AG04449 (cell line): Measurements from ENCODE around the gene COLEC12.

Experiments
- CTCF ChIA-PET: fragments of 350-600 bp; formaldehyde crosslinking; extraction: SDS; loops from one replicate; lab custom pipeline; 2021; ENCODE audit warnings: antibody characterized with exemption; lab: Yijun Ruan, JAX
- POLR2A ChIA-PET: fragments of 400-600, 350-600 bp; formaldehyde crosslinking; extraction: SDS; loops from one replicate; lab custom pipeline; 2020; ENCODE audit warnings: antibody characterized with exemption, inconsistent platforms; lab: Yijun Ruan, JAX
- DNase-seq: peaks from one replicate; pipeline ENCODE4 v3.0.0-alpha.2; 2010; ENCODE audit warnings: low read depth, low spot score
- H3K4me3 ChIP-seq: 2 replicates; pipeline ENCODE4 v1.5.1; 2011; ENCODE audit warnings: low read depth, mild to moderate bottlenecking, control low read depth, low read length
- CTCF ChIP-seq: IDR thresholded peaks from one replicate; pipeline ENCODE4 v1.5.1; 2011; ENCODE audit warnings: mild to moderate bottlenecking, moderate library complexity, low read length, control low read depth, inconsistent platforms; ENCODE audit not compliant: insufficient read depth; ENCODE audit errors: missing control alignments

The COLEC12 gene

GRCh38 chr18:512957-513356, 12.5 kb upstream of the COLEC12 start:
- CTCF ChIA-PET: interaction anchor here (1.0 kb wide), 1 partner anchor 17 kb away, joined by 3 read pairs; no protein-coding TSS in a partner anchor
- POLR2A ChIA-PET: no interaction called here
- no peak for DNase-seq
- H3K4me3 ChIP-seq: no peak overlapping the region
- no peak for TF ChIP-seq CTCF

DNA sequence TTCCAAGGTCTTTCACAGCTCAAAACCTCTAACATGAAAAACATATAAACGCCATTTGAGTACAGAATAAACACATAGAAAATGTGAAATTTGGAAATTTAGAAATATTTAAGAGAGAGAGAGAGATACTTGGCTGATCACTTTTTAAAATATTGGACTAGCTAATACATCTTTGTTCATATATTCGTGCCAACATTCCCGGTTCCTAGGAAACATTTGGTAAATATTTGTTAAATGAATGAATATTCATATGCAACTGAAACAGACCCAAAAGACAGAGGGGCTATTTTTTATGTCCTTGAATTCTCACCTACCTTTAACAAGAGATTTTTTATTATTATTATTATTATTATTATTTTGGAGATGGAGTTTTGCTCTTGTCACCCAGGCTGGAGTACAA, 8.3 kb upstream of the COLEC12 start:
- ChIA-PET CTCF (interaction anchor here (1.5 to 6.7 kb wide), 3 partner anchors 8 to 13 kb away, joined by 3 to 49 read pairs (median 8); no protein-coding TSS in a partner anchor), POLR2A (no interaction called here)
- no peak for DNase-seq
- TF ChIP-seq CTCF: no peak
- H3K4me3 ChIP-seq: no peak overlapping the region

DNA sequence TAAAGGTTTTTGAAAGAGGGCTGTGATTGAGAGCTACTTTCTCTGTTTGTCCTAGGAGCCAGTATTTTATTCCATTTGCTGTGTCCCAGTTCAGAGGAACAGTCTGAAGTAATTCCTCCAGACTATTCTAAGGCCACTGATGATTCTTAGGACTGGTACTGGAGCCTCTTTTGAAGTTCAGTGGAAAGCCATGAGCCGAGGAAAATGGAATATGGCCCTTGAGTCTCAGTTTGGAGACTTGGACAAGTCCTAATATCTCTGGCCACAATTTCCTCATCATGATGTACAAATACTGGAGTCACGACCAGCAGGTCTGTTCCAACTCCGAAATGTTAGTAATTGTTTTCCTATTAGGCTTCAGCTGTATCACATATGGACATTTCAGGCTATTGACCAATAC, 7.1 kb upstream of the COLEC12 start:
- ChIA-PET POLR2A (no interaction called here), CTCF (interaction anchor here (1.4 to 6.7 kb wide), 4 partner anchors 8 to 17 kb away, joined by 3 to 49 read pairs (median 6); no protein-coding TSS in a partner anchor)
- no peak for DNase-seq
- H3K4me3 ChIP-seq: no peak overlapping the region
- TF ChIP-seq CTCF: no peak

DNA sequence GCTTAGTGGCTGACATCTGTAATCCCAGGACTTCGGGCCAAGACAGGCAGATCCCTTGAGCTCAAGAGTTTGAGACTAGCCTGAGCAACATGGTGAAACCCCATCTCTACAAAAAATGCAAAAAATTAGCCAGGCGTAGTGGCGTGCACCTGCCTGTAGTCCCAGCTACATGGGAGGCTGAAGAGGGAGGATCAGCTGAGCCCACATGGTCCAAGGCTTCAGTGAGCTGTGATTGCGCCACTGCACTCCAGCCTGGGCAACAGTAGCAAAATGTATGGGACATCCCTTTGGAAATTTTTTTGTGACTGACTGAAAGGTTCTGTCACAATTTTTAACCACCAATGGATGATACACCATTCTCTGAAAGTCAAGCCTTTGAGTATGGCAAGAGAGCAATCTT, 6.3 kb upstream of the COLEC12 start:
- DNase-seq: no peak
- ChIA-PET CTCF (interaction anchor here (0.8 to 6.7 kb wide), 3 partner anchors 11 to 110 kb away, joined by 3 to 49 read pairs (median 4); no protein-coding TSS in a partner anchor), POLR2A (no interaction called here)
- H3K4me3 ChIP-seq: no peak overlapping the region
- TF ChIP-seq CTCF: no peak

- TF ChIP-seq CTCF: no peak
- no peak overlapping the region for H3K4me3 ChIP-seq
- ChIA-PET POLR2A (no interaction called here), CTCF (interaction anchor here (0.8 to 6.7 kb wide), 4 partner anchors 11 to 110 kb away, joined by 3 to 49 read pairs (median 6); no protein-coding TSS in a partner anchor)
- DNase-seq: no peak
Observed at GRCh38 chr18:506264-506663, 5.8 kb upstream of the COLEC12 start.

DNA sequence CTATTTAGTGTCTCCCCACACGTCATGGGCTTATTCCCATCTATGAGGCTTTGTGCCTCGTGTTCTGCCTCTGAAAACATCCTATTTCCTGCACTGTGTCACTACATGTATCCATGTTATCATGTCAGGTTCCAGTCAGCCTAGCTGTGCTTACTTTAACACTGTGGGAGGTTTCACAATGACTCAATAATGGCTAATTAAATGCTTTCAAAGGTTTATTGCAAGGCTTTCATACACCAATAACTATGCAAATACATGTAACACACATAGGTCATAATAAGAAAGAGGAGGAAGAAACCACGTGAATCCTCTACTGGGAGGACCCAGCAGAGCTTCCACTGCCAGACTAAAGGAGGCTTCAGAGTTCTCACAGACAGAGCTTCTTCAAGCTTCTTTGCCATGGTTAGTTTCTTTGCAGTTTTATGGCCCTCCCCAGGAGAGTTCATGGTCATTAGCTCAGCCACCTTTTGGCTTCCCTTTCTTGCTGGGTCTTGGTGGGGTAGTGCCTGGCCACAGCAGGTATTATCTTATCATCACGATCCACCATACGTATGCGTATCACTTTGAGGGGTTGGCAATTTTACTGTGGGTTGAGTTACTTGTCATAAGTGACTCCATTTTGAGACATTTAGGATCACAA, 5.1 kb upstream of the COLEC12 start:
- ChIA-PET POLR2A (no interaction called here), CTCF (interaction anchor here (2.1 to 6.7 kb wide), 3 partner anchors 10 to 110 kb away, joined by 5 to 49 read pairs (median 7); no protein-coding TSS in a partner anchor)
- no peak for TF ChIP-seq CTCF
- no peak for DNase-seq
- no peak overlapping the region for H3K4me3 ChIP-seq
